ENCODE measurements around the gene THSD4. TPM values are rescaled to one million over a fixed set of nuclear protein-coding genes. Genes with fewer than 3 reads are reported as not detected.

Gene THSD4
- total and polyA plus RNA-seq, 9 of the 15 experiments (the other 6 are each of a cell fraction or from before 2014, with no cell fraction given): 0.04 TPM; not detected in 5

GRCh38 chr15:71212146-71212545 is 96.9 kb downstream of the THSD4 start:
- H3K4me2 ChIP-seq (ENCODE audit: insufficient read depth, low read length): no peak overlapping the region
- CTCF ChIA-PET (ENCODE audit: low intra/inter-chr PET ratio): no interaction called here
- no peaks in the 10 kb centered on the region for H3K36me3 ChIP-seq (ENCODE audit: control insufficient read depth, insufficient read depth, low read length)
- no TSS peak for BruUV-seq (replicated peaks)
- H3K9ac ChIP-seq (ENCODE audit: insufficient read depth in 1 of 2, low read depth in 2 of 2, low read length in 2 of 2): no peak overlapping the region
- intact Hi-C loops (cut with micrococcal nuclease): no loop called here
- DNase-seq (ENCODE audit: extremely low read depth in 1 of 4, low spot score in 3 of 4) (no peak), FAIRE-seq (no peak), ATAC-seq (no peak)
- H3K79me2 ChIP-seq (ENCODE audit: control insufficient read depth, insufficient read depth, low read length): no peaks in the 10 kb centered on the region
- H3K9me1 ChIP-seq (ENCODE audit: control insufficient read depth, insufficient read depth, low read length): no peaks in the 10 kb centered on the region
- H2AFZ ChIP-seq (ENCODE audit: low read depth, low read length): no peak overlapping the region
- H4K20me1 ChIP-seq (replicated peaks; ENCODE audit: control insufficient read depth, insufficient read depth, low read length): no peaks in the 10 kb centered on the region
- no peak overlapping the region for H3K27ac ChIP-seq (ENCODE audit: extremely low read depth, low read depth, low read length)
- H3K27me3 ChIP-seq (ENCODE audit: control insufficient read depth in 2 of 2, insufficient read depth in 2 of 2, low read length in 2 of 2): no peaks in the 10 kb centered on the region; a peak in 3 of 5 replicates
- in situ Hi-C loops (cut with MboI): no loop called here
- H3K4me3 ChIP-seq: no peak overlapping the region
- no peaks in the 10 kb centered on the region for H3K9me3 ChIP-seq (replicated peaks; ENCODE audit: control insufficient read depth, insufficient read depth, low read depth, low read length)
- no peaks in the 10 kb centered on the region for H3K4me1 ChIP-seq (replicated peaks in 1 of 2; ENCODE audit: control insufficient read depth in 2 of 2, insufficient read depth in 2 of 2, low read length in 2 of 2)
- POLR2A ChIA-PET: no interaction called here
- WGBS (ENCODE audit: insufficient coverage, low coverage, missing lambda C conversion rate): 0% methylated on average over 4 of the region's 4 CpGs
- TF ChIP-seq HDAC1 (IDR thresholded peaks at IDR 0.05) (no peak), HIVEP1 (CRISPR knock-in tag; IDR thresholded peaks at IDR 0.05) (no peak), MEF2D (tag; conservative IDR thresholded peaks at IDR 0.05; ENCODE audit: low read depth) (no peak), ZNF695 (CRISPR knock-in tag; IDR thresholded peaks at IDR 0.05) (no peak), HMGN3 (IDR thresholded peaks at IDR 0.05; ENCODE audit: borderline replicate concordance, extremely low read depth, insufficient read length, low read depth, low read length) (no peak), HDAC6 (IDR thresholded peaks at IDR 0.05; ENCODE audit: low read depth, low read length) (no peak), ZNF395 (CRISPR knock-in tag; IDR thresholded peaks at IDR 0.05) (no peak), ZNF740 (CRISPR knock-in tag; IDR thresholded peaks at IDR 0.05) (no peak), ZNF740 (tag; IDR thresholded peaks at IDR 0.05) (no peak), SMARCC2 (IDR thresholded peaks at IDR 0.05; ENCODE audit: low read depth) (no peak), ZNF398 (CRISPR knock-in tag; IDR thresholded peaks at IDR 0.05) (no peak), ZNF639 (CRISPR knock-in tag; conservative IDR thresholded peaks at IDR 0.05 in 1 of 2, IDR thresholded peaks at IDR 0.05 in 1 of 2) (no peak), ZBTB34 (CRISPR knock-in tag; IDR thresholded peaks at IDR 0.05) (no peak)
